Measurements from ENCODE around the gene PPAT.
"Not testable (repeated sequence)": the region's sequence is repeated elsewhere in the genome, so short reads cannot be mapped to it uniquely, and the experiment has no call there.

The PPAT gene

GRCh38 chr4:56374956-56375355 lies 60.5 kb downstream of the PPAT start:
- FAIRE-seq: no peak

GRCh38 chr4:56372774-56373173 lies 62.6 kb downstream of the PPAT start:
- no peak for FAIRE-seq

GRCh38 chr4:56371426-56372220 lies 63.8 kb downstream of the PPAT start:
- no peak for FAIRE-seq

- no peak for FAIRE-seq
Measured at GRCh38 chr4:56370377-56370776, 65.0 kb downstream of the PPAT start.

- not testable (repeated sequence) for FAIRE-seq
Measured at GRCh38 chr4:56362981-56363380, 72.4 kb downstream of the PPAT start.

GRCh38 chr4:56360071-56360470 lies 75.3 kb downstream of the PPAT start:
- no peak for FAIRE-seq

GRCh38 chr4:56356650-56357049 lies 78.8 kb downstream of the PPAT start:
- FAIRE-seq: no peak

GRCh38 chr4:56348576-56348975 lies 86.8 kb downstream of the PPAT start:
- no peak for FAIRE-seq

- no peak for FAIRE-seq
Measured at GRCh38 chr4:56345458-56345857, 90.0 kb downstream of the PPAT start.
